HG02642 (cell line): ENCODE results near the gene FNDC4.
"Not testable (repeated sequence)": the region's sequence is repeated elsewhere in the genome, so short reads cannot be mapped to it uniquely, and the experiment has no call there.

Experiments used
- ATAC-seq: cut with Tn5 transposase; IDR thresholded peaks from one replicate; pipeline ENCODE4 v1.9.1; 2021; ENCODE audit warnings: mild to moderate bottlenecking; ENCODE audit not compliant: unreplicated experiment, poor library complexity

Gene FNDC4

DNA sequence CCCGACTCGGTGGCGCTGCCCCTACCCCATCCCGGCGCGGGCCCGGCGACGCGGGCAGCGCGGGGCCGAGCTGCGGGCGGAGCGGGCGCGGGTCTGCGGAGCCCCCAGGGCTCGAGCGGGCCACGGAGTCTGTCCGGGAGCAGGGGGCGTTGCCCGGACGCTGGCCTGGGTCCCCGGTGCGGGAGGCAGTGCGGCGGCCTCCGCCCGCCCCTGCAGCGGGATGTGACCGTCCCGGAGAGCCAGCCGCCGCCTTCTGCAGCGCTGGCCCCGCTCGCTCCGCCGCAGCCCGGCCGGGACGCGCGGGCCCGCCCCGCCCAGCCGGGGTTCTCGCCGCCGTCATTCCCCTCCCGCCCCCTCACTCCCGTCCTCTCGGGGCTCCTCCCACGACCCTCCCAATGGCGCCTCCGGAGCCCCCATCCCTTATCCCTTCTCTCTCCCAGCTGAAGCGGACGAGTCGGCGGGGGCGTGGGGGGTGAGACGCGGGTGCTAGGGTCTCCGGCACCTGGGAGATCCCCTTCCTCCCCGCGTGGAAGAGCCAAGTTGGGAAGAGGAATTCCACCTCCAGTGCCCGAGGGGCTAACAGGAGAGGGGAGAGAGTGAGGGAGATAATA lies at the start of gene FNDC4:
TSS of gene FNDC4 (minus strand) at position 257 of the 611 bp plus-strand sequence. CDS start 521 bp downstream, outside the sequence.
- ATAC-seq: no peak

- no peak for ATAC-seq
Measured at GRCh38 chr2:27544143-27544821, 49.3 kb upstream of the FNDC4 start.

GRCh38 chr2:27539649-27540048 lies 44.6 kb upstream of the FNDC4 start:
- not testable (repeated sequence) for ATAC-seq

- not testable (repeated sequence) for ATAC-seq
Measured at GRCh38 chr2:27538839-27539450, 43.9 kb upstream of the FNDC4 start.

- ATAC-seq: no peak
Measured at GRCh38 chr2:27537287-27537686, 42.3 kb upstream of the FNDC4 start.

- ATAC-seq: no peak
Measured at GRCh38 chr2:27531983-27532382, 37.0 kb upstream of the FNDC4 start.

GRCh38 chr2:27527182-27527581 lies 32.2 kb upstream of the FNDC4 start:
- ATAC-seq: no peak

GRCh38 chr2:27522400-27522945 lies 27.5 kb upstream of the FNDC4 start:
- ATAC-seq: no peak

DNA sequence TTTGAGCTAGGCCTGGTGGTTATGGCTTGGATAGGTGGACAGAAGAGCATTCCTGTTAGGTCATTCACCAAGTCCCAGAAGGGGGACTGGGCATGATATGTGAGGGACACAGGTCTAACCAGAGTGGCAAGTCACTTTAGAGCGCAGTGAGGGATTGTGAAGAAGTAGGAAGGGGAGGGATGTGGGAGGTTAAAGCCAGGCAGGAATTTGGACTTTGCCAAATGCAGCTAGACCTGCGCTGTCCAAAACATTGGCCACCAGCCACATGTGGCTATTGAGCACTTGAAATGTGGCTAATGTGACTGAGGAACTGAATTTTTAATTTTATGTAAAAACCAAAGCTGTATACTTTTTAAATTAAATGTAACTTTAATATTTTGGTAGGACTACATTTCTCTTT lies 25.3 kb upstream of the FNDC4 start:
- ATAC-seq: no peak

- no peak for ATAC-seq
Measured at GRCh38 chr2:27518782-27519113, 23.7 kb upstream of the FNDC4 start.

DNA sequence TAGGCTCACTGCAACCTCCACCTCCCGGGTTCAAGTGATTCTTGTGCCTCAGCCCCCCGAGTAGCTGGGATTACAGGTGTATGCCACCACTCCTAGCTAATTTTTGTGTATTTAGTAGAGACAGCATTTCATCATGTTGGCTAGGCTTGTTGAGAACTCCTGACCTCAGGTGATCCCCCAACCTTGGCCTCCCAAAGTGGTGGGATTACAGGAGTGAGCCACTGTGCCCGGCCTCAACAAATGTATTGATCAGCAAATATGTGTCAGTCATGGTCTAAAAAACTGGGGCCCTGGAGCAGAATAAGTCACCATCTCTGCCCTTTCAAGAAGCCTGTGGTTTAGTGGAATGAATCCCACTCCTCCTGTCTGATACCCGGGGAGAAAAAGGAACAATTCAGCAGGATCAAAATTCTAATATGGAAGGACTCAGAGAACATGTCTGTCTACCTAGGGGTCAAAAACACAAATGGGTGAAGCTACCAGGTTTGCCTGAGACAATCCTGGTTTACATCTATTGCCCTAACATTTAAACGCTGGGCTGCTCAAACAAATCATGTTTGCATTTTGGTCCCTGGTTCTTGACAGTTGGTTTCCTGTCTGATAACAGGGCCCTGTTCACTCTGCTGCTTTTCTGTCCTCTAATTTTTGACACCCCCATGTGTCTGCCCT lies 23.2 kb upstream of the FNDC4 start:
- no peak for ATAC-seq

- ATAC-seq: no peak
Measured at GRCh38 chr2:27509326-27509725, 14.3 kb upstream of the FNDC4 start.

DNA sequence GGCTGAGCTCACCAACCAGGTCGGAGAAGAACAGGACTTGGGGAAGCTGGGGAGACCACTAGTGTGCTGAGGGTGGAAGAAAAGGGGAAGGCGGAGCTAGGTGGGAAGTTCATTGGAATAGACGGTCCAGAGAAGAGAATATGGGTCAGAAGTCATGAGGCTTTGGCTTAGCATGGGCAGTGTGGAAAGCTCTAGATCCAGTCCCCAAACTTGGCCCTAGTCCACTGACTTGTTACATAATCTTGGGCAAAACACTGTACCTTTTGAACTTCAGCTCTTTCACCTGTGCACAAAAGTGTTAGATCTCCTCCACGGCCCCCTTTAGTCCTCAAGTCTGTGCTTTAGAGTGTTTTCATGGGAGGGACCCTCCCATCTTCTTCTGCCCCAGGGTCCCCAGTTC lies 12.3 kb upstream of the FNDC4 start:
- ATAC-seq: no peak

- no peak for ATAC-seq
Measured at GRCh38 chr2:27506587-27506986, 11.6 kb upstream of the FNDC4 start.

GRCh38 chr2:27502142-27502541 lies 7.1 kb upstream of the FNDC4 start:
- ATAC-seq: no peak

DNA sequence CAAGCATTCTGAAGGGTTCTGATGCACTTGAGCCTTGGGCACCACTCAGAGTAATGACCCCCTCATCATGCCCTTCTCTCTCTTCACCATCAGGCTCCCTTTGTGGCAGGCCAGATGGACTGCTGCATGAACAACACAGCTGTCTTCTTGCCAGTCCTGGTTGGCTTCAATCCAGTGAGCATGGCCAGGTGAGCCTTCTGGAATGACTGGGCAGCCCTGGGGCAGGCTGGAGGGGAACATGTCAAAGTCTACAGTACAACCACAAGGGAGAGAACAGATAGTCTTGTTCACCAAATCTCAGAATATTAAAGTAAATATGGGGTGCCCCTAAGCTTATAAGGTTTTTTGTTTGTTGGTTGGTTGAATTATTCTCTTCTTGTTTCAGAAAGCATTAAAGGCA lies 6.0 kb upstream of the FNDC4 start:
- no peak for ATAC-seq

- no peak for ATAC-seq
Measured at GRCh38 chr2:27498975-27499374, 4.0 kb upstream of the FNDC4 start.

- ATAC-seq: no peak
Measured at GRCh38 chr2:27497288-27497627, 2.3 kb upstream of the FNDC4 start.

- ATAC-seq: no peak
Measured at GRCh38 chr2:27496357-27497287, 1.6 kb upstream of the FNDC4 start, which contains the start of gene GCKR. Gene GCKR (plus strand): TSS chr2:27496839. CDS start chr2:27496905, 66 bp downstream.

DNA sequence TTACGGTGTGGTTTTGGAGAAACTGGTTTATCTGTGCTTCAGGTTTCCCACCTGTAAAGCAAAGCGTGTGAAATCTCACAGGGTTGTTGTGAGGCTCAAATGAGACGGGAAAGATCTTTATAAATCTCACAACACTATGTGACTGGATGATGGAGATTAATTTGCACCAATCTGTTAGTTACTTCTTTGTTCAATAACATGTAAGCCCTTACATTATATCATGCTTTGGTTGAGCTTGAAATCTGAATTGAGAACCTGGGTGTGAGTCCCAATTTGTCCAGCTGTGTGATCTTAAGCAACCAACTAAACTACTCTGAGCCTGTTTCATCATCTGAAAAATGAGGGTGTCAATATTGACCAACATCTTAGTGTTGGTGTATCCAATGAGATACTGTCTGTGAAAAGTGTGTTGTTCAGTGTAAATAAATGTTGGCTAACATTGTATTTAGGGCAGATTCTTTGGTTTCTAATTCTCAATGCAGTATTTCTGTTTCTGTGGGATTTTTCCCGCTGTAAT lies 898 bp upstream of the FNDC4 start:
- no peak for ATAC-seq
